ENCODE data around the gene HDAC9. TPM values are rescaled to one million over a fixed set of nuclear protein-coding genes. Genes with fewer than 3 reads are reported as not detected.

Gene HDAC9
- total and polyA plus RNA-seq, 2 of the 13 experiments (the other 11 are each of a cell fraction or from before 2014, with no cell fraction given) = 0.05 to 0.07 TPM

- Histone ChIP-seq H3K27ac (ENCODE audit: extremely low read length, insufficient read depth, low read length) (no peak overlapping the region), H4K20me1 (ENCODE audit: insufficient read depth, low read length) (no peaks in the 10 kb centered on the region), H3K4me3 (replicated peaks in 1 of 3; ENCODE audit: insufficient read depth in 1 of 3, low read depth in 2 of 3, low read length in 3 of 3) (no peak overlapping the region), H3K27me3 (ENCODE audit: control insufficient read depth in 1 of 2, insufficient read depth in 2 of 2, low read length in 2 of 2) (no peaks in the 10 kb centered on the region), H3K9me3 (ENCODE audit: low read length) (peaks cover 88% of the 10 kb centered on the region), H3K4me2 (ENCODE audit: low read depth, low read length) (no peak overlapping the region), H3K79me2 (ENCODE audit: insufficient read depth, low read length) (no peaks in the 10 kb centered on the region), H3K9ac (ENCODE audit: insufficient read depth, low read depth, low read length) (no peak overlapping the region), H3K4me1 (ENCODE audit: insufficient read depth, low read length) (no peaks in the 10 kb centered on the region), H3K36me3 (replicated peaks in 1 of 2; ENCODE audit: control insufficient read depth in 1 of 2, insufficient read depth in 2 of 2, low read length in 2 of 2) (no peaks in the 10 kb centered on the region), H2AFZ (ENCODE audit: low read length) (no peak overlapping the region)
- no peak for FAIRE-seq
- WGBS (ENCODE audit: low lambda C conversion rate) = 0% methylated on average over 2 of the region's 2 CpGs
- in situ Hi-C loops (cut with HindIII; ENCODE audit: extremely low pct_ligation_motif_present, low pct_unique_long_range_greater_than_20kb) (no loop called here), intact Hi-C loops (cut with micrococcal nuclease; ENCODE audit: unreplicated experiment) (no loop called here)
- POLR2A ChIA-PET = no interaction called here
- no peak for DNase-seq (ENCODE audit: low spot score)
- TF ChIP-seq ZGPAT (CRISPR knock-in tag; IDR thresholded peaks at IDR 0.05) (no peak), ARNT2 (CRISPR knock-in tag; IDR thresholded peaks at IDR 0.05; ENCODE audit: low read depth) (no peak), AHDC1 (CRISPR knock-in tag; IDR thresholded peaks at IDR 0.05; ENCODE audit: borderline replicate concordance) (no peak), ZFP36L1 (CRISPR knock-in tag; IDR thresholded peaks at IDR 0.05) (no peak), ARHGAP35 (CRISPR knock-in tag; IDR thresholded peaks at IDR 0.05; ENCODE audit: borderline replicate concordance) (no peak), ESRRA (CRISPR knock-in tag; IDR thresholded peaks at IDR 0.05; ENCODE audit: low read depth) (no peak), PRMT3 (CRISPR knock-in tag; IDR thresholded peaks at IDR 0.05; ENCODE audit: borderline replicate concordance, low read depth) (no peak), ZEB1 (IDR thresholded peaks at IDR 0.05; ENCODE audit: insufficient replicate concordance, low read depth) (no peak), CHD4 (IDR thresholded peaks at IDR 0.05; ENCODE audit: borderline replicate concordance, low read length) (no peak)
- CTCF ChIA-PET (ENCODE audit: low intra/inter-chr PET ratio, low total read pairs) = no interaction called here
- no TSS peak for BruUV-seq (replicated peaks)
- ATAC-seq = no peak
Measured at GRCh38 chr7:19020062-19020461, 524.5 kb downstream of the HDAC9 start.
